Coronary artery (tissue), 2 donors: Measurements from ENCODE around the gene OR52E6.

ENCODE experiments used
- DNase-seq: peaks from one replicate; pipeline ENCODE4 v3.0.0-alpha.2; 2017; ENCODE audit warnings: low spot score
- H3K27ac ChIP-seq, 2 donors: fragments of 200-600 bp; sonication (generic); one replicate each; pipeline ENCODE4 v1.5.1; 2016 to 2019
- H3K4me3 ChIP-seq: fragments of 200-600 bp; sonication (generic); 2 replicates; pipeline ENCODE4 v1.5.1; 2016; ENCODE audit warnings: mild to moderate bottlenecking, moderate library complexity
- CTCF ChIP-seq: fragments of 200-600 bp; sonication (generic); IDR thresholded peaks from one replicate; pipeline ENCODE4 v1.5.1; 2019; ENCODE audit warnings: antibody characterized with exemption

OR52E6 gene

DNA sequence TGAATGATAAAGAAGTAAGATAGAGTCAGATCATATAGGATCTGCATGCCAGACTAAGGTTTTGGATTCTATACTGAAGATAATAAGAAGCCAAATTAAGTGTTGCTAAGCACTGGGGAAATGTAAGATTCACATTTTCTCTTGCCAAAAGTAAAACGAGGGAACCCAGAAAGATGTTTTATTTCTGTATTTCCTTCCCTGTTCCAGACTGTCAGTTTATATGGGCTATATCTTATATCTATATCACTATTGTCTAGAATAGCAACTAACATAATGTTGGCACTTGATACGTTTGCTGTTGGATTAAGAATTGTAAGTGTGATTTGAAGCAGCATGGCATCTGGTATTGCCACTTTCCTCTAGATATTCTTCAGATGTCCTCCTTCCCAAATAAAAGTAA lies 8.3 kb downstream of the OR52E6 start:
- no peak for DNase-seq
- Histone ChIP-seq H3K27ac (no peak overlapping the region), H3K4me3 (no peak overlapping the region)
- TF ChIP-seq CTCF, result no peak

GRCh38 chr11:5831196-5831829 lies 10.4 kb downstream of the OR52E6 start:
- H3K4me3 ChIP-seq, result no peak overlapping the region
- DNase-seq, result no peak
- no peak overlapping the region for H3K27ac ChIP-seq
- TF ChIP-seq CTCF, result no peak

DNA sequence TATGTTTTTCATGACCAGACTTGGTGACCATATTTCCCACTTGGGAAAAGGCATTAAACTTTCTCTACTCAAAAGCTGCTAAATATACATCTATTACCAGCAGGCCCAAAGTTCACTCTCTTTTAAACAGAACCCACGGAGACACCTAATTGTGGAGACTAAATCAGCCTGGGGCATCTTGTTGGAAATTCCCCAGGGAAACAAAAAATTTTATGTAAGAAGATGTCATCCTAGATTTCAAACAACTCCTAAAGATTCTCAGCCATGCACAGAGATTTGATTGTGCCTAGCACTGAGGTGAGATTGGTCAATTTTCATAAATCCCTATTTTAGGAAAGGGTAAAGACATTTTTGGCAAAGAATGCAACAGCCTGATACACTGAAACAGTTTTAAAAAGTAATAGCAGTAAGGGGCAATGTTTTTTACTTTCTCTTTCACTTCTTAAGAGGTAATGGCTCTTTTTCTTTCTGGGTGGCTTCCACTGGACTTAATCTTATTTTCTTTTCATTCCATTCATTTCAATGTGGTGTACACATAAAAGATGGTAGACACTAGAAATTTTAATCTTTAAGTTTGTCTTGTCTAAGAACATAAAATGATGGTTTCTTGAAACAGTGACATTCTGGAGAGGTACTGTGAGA lies 23.3 kb downstream of the OR52E6 start:
- Histone ChIP-seq H3K27ac (no peak overlapping the region), H3K4me3 (no peak overlapping the region)
- no peak for TF ChIP-seq CTCF
- DNase-seq, result no peak

DNA sequence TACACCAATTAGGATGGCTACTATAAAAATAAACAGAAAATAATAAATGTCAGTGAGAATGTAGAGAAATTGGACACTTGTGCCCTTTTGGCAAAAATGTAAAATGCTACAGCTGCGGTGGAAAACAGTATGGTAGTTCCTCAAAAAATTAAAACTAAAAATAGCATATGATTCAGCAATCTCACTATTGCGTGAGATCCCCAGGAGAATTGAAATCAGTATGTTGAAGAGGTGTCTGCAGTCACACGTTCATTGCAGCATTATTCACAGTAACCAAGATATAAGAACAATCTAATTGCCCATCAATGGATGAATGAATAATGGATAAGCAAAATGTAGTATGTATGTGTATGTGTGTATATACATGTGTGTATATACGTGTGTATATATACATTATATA lies 26.2 kb downstream of the OR52E6 start:
- TF ChIP-seq CTCF, result no peak

DNA sequence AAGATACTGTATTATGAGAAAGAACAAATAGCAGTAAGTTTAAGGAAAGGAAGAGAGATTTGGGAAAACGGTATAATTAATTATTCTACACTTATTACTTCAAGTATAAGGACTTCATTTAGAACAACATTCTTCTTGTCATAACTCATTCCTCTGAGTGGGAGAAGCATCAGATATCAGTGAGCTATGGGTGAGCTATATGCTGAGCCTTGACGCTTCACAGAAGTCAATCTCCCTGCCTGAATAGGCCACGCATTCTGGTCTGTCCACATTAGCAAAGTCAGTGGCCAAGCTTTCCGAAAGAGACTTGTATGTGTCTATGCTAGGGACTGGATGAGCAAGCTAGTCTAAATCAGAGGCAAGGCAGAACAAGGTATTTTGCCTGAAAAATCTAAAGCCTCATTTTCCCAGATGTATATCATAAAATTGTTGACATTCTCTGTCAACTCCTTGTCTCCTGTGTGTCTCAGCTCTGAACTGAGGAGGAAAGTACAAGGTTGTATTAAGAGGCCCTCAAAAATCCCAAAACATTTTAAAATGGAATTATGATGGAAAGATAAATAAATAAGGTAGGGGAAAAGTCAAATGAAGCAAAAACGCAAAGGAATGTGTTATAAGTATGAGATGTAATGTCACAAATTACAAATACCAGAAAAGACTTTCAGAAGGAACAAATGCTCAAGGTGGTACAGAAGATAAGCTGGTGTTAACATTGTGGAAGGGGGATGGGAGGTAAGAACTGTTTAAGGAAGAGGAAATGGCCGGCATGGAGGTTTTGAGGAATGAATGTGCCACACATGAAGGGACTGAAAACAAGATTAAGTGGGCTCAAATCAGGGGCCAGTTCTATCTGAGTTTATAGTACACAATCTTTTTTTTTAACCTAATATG lies 31.5 kb downstream of the OR52E6 start:
- DNase-seq, result no peak
- Histone ChIP-seq H3K4me3 (no peak overlapping the region), H3K27ac (no peak overlapping the region)
- no peak for TF ChIP-seq CTCF

More for the DNA sequence above, 26.2 kb downstream of the OR52E6 start:
- no peak overlapping the region for H3K27ac ChIP-seq
- H3K4me3 ChIP-seq, result no peak overlapping the region
- no peak for DNase-seq

- no peak for TF ChIP-seq CTCF
- DNase-seq, result no peak
- Histone ChIP-seq H3K27ac (no peak overlapping the region), H3K4me3 (peak overlapping the region; percentile 71)
Measured at GRCh38 chr11:5809122-5809519, 32.6 kb downstream of the OR52E6 start.
